ENCODE measurements around the gene DDIAS. TPM values are rescaled to one million over a fixed set of nuclear protein-coding genes. Genes with fewer than 3 reads are reported as not detected.
"Not testable (repeated sequence)": the region's sequence is repeated elsewhere in the genome, so short reads cannot be mapped to it uniquely, and the experiment has no call there.

The DDIAS gene
- total RNA-seq, 1 donor from 2014 or later = 0.58 TPM

GRCh38 chr11:82939456-82939855 is 37.9 kb downstream of the DDIAS start:
- no peak for DNase-seq
- TF ChIP-seq CTCF (IDR thresholded peaks at IDR 0.05; ENCODE audit: borderline replicate concordance) = no peak
- no peaks in the 10 kb centered on the region for H3K36me3 ChIP-seq
- no peaks in the 10 kb centered on the region for H3K9me3 ChIP-seq (replicated peaks)
- H3K27me3 ChIP-seq (ENCODE audit: low read depth) = no peaks in the 10 kb centered on the region
- no peak overlapping the region for H3K4me3 ChIP-seq
- H3K27ac ChIP-seq (replicated peaks) = no peak overlapping the region
- H3K4me1 ChIP-seq = no peaks in the 10 kb centered on the region
- intact Hi-C loops (cut with micrococcal nuclease) = no loop called here

- Histone ChIP-seq H3K27me3 (ENCODE audit: low read depth) (no peaks in the 10 kb centered on the region), H3K36me3 (no peaks in the 10 kb centered on the region), H3K9me3 (replicated peaks) (no peaks in the 10 kb centered on the region), H3K27ac (replicated peaks) (no peak overlapping the region), H3K4me1 (no peaks in the 10 kb centered on the region), H3K4me3 (no peak overlapping the region)
- TF ChIP-seq CTCF (IDR thresholded peaks at IDR 0.05; ENCODE audit: borderline replicate concordance) = no peak
- intact Hi-C loops (cut with micrococcal nuclease) = no loop called here
- no peak for DNase-seq
These were observed 40.8 kb downstream of the DDIAS start for GRCh38 chr11:82942376-82942775.

- H3K27me3 ChIP-seq (ENCODE audit: low read depth); H3K9me3 ChIP-seq (replicated peaks); H3K27ac ChIP-seq (replicated peaks); H3K4me3 ChIP-seq; intact Hi-C loops (cut with micrococcal nuclease); H3K4me1 ChIP-seq; H3K36me3 ChIP-seq; DNase-seq: not testable (repeated sequence)
These were observed 41.9 kb downstream of the DDIAS start for GRCh38 chr11:82943430-82943829.

- no peak overlapping the region for H3K27ac ChIP-seq (replicated peaks)
- no peaks in the 10 kb centered on the region for H3K27me3 ChIP-seq (ENCODE audit: low read depth)
- no peak for TF ChIP-seq CTCF (IDR thresholded peaks at IDR 0.05; ENCODE audit: borderline replicate concordance)
- no peak for DNase-seq
- H3K4me3 ChIP-seq = no peak overlapping the region
- no peaks in the 10 kb centered on the region for H3K4me1 ChIP-seq
- intact Hi-C loops (cut with micrococcal nuclease) = no loop called here
- H3K36me3 ChIP-seq = no peaks in the 10 kb centered on the region
- peaks cover under 1% of the 10 kb centered on the region for H3K9me3 ChIP-seq (replicated peaks)
These were observed 42.7 kb downstream of the DDIAS start for GRCh38 chr11:82944198-82944597.

- DNase-seq; H3K4me1 ChIP-seq; H3K4me3 ChIP-seq; H3K9me3 ChIP-seq (replicated peaks); H3K27me3 ChIP-seq (ENCODE audit: low read depth); intact Hi-C loops (cut with micrococcal nuclease); H3K27ac ChIP-seq (replicated peaks); H3K36me3 ChIP-seq: not testable (repeated sequence)
These were observed 43.5 kb downstream of the DDIAS start for GRCh38 chr11:82945041-82945440.

GRCh38 chr11:82945682-82946081 is 44.1 kb downstream of the DDIAS start:
- Histone ChIP-seq H3K27ac (replicated peaks) (no peak overlapping the region), H3K9me3 (replicated peaks) (peaks cover 14% of the 10 kb centered on the region), H3K36me3 (no peaks in the 10 kb centered on the region), H3K27me3 (ENCODE audit: low read depth) (no peaks in the 10 kb centered on the region), H3K4me3 (no peak overlapping the region), H3K4me1 (no peaks in the 10 kb centered on the region)
- no peak for TF ChIP-seq CTCF (IDR thresholded peaks at IDR 0.05; ENCODE audit: borderline replicate concordance)
- DNase-seq = no peak
- intact Hi-C loops (cut with micrococcal nuclease) = no loop called here

- Histone ChIP-seq H3K9me3 (replicated peaks) (peaks cover 28% of the 10 kb centered on the region), H3K4me3 (no peak overlapping the region), H3K27ac (replicated peaks) (no peak overlapping the region), H3K36me3 (no peaks in the 10 kb centered on the region), H3K27me3 (ENCODE audit: low read depth) (no peaks in the 10 kb centered on the region), H3K4me1 (no peaks in the 10 kb centered on the region)
- no peak for DNase-seq
- intact Hi-C loops (cut with micrococcal nuclease) = no loop called here
- no peak for TF ChIP-seq CTCF (IDR thresholded peaks at IDR 0.05; ENCODE audit: borderline replicate concordance)
These were observed 47.8 kb downstream of the DDIAS start for GRCh38 chr11:82949352-82949751.

- H3K4me3 ChIP-seq; H3K27me3 ChIP-seq (ENCODE audit: low read depth); H3K36me3 ChIP-seq; H3K27ac ChIP-seq (replicated peaks); DNase-seq; intact Hi-C loops (cut with micrococcal nuclease); H3K4me1 ChIP-seq: not testable (repeated sequence)
- H3K9me3 ChIP-seq (replicated peaks) = peaks cover 28% of the 10 kb centered on the region
These were observed 49.0 kb downstream of the DDIAS start for GRCh38 chr11:82950502-82950901.

- H3K9me3 ChIP-seq (replicated peaks) = peaks cover 12% of the 10 kb centered on the region
- H3K27me3 ChIP-seq (ENCODE audit: low read depth); H3K4me1 ChIP-seq; intact Hi-C loops (cut with micrococcal nuclease); H3K4me3 ChIP-seq; H3K27ac ChIP-seq (replicated peaks); DNase-seq; H3K36me3 ChIP-seq: not testable (repeated sequence)
These were observed 54.4 kb downstream of the DDIAS start for GRCh38 chr11:82955736-82956453.

Measured in left ventricle myocardium inferior (tissue), 1 donor.